Stimulated activated CD8-positive, alpha-beta memory T cell treated with anti-CD3 and anti-CD28 coated beads, Interleukin-2, amount 100 ng/mL, for 48 hours (primary cell): ENCODE results near the gene CARMIL1.

ENCODE experiments used
- DNase-seq, 2 donors: peaks; one replicate each; pipeline ENCODE4 v3.0.0-alpha.2; 2020; ENCODE audit warnings: low read depth in 2 of 2

Gene CARMIL1

DNA sequence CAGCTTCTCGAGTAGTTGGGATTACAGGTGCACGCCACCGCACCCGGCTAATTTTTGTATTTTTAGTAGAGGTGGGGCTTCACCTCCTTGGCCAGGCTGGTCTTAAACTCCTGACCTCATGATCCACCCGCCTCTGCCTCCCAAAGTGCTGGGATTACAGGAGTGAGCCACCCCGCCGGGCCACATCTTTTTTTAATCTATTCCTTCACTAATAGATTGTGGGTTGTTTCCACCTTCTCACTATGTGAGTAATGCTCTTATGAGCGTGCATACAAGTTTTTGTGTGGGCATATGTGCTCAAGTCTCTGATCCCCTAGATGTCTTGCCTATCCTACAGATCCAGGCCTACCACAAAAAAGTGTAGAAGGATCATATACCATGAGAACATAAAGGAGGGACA lies 30.7 kb downstream of the CARMIL1 start:
- DNase-seq: no peak

DNA sequence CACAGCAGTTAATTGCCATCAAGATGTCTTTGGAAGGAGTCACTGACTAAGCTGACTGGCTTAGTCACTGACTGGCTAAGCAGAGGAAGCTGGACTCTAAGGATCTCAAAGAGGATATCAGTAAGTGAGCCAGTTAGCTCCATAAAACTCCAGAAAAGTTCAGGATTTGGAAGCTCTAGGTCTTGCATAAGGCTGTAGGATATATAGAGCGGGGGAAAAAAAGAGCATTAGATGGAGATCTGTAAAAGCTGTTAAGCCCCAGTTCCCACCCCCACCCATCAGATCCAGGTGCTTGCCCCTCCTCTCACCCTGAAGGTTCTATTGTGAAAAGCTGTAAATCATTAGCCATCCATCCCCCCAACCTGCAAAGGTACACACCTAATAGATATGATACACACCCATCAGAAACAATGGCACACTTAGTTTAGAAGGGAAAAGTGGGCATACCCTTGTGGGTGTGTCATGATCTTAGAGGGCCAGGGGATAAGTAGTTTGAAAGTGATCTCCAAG lies 32.2 kb downstream of the CARMIL1 start:
- no peak for DNase-seq

DNA sequence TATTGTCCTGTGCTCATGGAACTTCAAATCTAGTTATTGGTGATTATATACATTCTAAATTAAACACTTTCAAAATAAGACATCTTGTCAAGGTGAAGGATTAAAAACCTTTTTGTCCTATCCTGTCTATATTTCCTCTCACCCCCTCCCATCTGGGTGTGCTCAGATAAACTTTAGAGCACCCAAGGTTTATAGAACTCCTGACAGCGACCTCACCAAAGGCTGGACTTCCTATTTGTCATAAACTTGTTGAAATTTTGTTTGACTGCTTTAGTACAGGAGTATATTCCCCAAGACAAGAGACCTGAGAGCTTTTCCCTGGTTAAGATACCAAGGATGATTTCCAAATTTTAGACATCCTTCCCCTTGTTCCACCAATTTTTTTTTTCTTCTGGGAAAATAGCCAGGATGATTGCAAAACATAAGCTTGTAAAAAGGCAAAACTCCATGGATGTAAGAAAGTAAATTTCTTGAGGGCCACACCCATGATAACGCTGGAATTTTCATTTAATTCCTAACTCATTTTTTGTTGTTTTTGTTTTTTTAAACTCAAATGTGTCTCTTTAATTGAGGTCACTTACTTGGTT lies 33.0 kb downstream of the CARMIL1 start:
- no peak for DNase-seq

DNA sequence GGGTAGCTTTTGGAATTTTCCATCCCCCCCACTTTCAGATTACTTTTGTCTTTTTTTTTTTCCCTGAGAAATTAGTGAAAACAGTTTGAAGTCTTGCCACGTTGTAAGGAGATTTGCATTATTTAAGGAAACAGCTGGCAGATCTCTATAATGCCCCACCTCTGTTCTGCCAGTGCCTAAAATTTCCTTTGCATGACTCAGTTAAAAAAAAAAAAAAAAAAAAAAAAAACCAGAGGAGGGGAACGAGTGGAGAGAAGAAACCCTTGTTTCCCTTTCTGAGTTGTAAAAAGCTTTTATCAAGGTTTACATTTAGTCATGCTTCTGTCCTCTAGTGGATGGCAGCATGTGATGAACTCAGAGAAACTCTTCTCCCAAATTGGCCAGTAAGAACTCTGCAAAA lies 33.5 kb downstream of the CARMIL1 start:
- no peak for DNase-seq

DNA sequence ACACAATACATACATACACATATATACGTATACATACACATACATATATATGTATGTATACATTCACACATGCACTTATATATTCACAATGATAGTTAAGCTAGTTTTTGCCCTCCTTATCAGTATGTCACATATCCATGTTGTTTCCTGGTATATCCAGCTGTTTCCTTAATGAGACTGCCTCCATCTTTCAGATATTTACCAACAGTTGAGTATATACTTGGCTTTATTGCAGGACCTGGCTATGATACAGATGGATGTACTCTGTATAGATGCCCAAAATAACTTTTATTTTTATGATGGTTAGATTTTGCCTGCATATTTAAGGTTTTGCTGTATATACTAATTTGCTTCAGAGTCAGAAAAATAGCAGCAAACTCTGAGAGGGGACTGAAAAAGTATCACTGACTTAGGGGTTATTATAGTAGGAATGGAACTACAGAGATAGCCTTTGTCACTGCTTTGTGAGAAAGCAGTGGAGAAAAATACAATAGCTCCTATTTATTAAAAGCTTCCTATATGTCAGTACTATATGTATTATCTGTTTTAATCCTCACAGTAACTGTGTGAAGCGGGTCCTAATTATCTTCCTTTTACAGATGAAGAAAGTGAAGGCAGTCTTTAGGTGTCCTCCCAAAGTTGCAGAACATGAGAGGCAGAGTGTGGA lies 35.5 kb downstream of the CARMIL1 start:
- DNase-seq: no peak

DNA sequence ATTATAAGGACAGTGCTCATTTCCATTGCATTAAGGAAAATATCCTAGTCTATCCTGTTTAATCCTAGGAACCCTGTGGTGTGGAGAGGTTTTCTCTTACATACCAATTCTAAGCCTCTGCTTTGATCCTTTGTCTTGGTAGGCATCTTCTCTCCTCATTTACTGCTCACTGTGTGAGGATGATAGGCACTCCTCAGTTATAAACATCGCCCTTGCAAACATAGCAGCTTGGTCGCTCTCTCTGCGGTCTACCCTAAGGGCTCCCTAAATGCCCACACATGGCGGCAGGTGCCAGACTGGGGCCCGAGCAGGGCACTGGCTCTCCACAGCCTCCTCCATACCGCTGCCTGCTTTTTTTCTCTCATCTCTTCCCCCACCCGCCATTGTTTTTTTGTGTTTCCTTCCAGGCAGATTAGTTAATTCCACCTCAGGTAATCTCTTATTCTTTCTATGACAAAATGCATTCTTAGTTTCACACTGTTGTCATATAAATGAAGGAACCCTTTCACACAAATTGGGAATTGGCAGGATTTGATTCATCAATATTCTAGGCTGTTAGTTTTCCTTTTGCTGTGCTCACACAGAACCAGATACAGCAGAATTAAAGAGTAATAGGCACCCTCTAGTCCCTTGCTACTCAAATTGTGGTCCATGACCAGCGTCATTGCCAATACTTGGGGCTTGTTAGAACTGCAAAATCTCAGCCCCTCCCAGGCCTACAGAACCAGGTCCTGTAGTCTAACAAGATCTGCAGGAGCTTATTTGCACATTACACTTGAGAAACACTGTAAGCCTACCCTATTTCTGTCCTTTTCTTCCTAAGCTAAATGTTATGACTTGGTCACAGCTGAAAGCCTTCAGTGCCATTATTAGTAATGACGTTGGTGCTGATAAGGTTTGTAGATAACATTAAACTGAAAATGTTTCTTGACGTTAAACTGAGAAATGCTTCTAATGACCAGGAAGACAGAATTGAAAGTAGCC lies 36.3 kb downstream of the CARMIL1 start:
- no peak for DNase-seq

DNA sequence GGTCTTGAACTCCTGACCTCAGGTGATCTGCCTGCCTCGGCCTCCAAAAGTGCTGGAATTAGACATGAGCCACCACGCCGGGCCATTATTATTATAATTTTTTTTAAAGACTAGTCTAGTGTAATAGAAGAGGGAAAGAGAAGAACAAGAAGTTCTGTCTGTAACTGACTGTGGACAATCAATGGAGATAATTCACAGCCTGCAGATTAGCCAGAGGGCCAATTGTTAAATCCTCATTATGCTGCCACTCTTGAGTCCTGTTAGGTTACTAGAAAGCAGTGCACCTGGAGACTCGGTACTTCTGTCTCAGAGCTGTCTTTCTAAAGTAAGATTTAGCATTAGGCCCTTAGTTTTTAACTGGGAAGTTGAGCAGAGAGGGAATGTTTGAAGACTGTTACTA lies 37.5 kb downstream of the CARMIL1 start:
- no peak for DNase-seq

DNA sequence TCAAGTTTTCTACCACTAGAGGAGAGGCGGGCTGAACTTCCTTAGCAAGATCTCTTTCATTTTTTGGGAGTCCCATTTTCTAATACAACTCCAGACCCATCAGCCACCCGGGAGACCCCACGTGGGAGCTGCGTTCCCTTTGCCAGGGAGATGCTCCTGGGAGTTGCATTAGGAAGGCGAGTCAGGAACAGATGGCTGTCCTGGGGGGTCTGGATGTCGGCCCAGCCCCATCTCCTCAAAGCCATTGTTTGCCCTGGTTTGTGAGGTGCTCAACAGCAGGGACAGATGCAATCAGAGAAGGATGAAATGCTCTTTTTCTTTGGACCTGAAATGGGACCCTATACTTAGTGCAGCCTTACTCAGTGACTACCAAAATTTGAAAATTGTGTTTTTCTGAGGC lies 39.4 kb downstream of the CARMIL1 start:
- no peak for DNase-seq

DNA sequence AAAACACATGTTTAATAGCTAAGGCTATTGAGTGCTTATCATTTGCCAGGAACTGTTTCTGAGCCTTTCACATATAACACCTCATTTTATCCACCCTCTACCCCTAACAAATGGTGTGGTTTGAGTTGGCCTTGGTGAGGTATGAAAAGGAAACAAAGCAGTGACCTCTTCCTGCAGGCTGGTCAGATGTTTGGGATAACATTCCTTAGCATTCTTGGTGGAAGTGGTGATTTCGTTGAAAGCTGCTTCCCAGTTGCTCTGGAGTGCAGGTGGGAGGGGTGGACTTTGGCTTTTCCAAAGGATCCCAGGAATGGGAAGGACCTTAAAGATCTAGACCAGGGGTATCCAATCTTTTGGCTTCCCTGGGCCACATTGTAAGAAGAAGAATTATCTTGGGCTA lies 41.3 kb downstream of the CARMIL1 start:
- DNase-seq: no peak

DNA sequence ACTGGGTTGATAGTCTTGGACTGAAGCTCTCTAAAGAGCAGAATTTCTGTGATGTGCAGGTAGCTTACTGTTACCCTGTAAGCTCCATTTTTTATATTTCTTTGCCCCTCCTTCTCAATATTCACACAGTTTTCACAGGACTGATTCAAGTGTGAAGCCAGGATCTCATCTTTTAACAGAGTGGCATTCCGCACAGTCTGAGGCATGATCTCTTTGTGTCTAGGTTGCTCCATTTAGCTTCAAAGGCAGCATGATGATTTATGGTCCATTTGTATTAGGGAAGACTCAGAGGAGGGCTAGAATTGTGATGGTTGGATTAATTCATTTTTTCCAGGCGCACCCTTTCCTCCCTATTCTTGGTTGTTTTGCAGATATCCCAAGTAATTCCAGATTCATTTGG lies 43.5 kb downstream of the CARMIL1 start:
- no peak for DNase-seq

DNA sequence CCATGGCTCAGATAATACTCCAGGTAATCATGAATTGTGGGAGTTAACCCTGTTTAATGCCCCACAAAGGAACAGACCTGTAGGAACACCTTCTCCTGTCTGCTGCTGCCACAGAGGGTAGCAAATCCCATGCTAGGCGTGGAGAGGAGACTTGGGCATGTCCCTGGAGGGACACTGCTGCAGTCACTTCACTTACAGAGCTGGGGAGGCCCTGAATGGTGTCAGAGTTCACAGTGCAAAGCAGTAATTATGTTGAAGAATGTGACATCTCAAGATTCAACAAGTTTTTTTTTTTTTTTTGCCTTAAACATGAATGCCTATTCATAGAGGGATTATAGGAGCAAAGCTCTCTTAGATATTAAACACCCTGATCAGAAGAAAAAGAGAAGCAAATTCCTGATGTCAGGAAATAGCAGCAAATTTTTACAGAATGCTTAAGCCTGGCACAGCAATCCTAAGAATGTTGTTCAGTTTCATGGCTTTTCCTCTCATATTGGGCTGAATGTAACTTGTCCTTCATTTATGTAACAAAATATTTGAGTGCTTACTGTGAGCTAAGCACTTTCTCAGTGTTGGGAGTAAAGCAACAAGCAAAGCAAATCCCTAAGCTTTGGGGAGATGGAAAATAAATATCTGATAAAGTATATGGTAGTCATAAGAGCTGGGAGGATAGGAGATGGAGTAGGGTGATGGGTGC lies 45.0 kb downstream of the CARMIL1 start:
- no peak for DNase-seq

DNA sequence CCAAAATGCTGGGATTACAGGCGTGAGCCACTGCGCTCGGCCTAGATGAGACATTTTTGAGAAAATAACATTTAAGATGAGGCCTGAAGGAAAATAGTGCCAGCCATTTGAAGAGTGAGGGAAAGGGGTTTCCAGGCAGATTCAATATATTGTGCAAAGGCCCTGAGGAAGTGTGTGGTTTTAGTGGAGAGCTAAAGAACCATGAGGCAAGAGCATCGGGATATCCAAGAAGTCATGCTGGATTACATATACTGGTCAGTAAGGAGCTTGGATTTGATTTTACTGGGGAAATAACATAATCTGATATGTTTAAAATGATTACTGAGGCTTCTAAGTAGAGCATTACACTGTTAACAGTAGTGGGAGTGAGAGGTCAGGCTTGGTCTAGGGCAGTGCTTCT lies 47.0 kb downstream of the CARMIL1 start:
- no peak for DNase-seq

DNA sequence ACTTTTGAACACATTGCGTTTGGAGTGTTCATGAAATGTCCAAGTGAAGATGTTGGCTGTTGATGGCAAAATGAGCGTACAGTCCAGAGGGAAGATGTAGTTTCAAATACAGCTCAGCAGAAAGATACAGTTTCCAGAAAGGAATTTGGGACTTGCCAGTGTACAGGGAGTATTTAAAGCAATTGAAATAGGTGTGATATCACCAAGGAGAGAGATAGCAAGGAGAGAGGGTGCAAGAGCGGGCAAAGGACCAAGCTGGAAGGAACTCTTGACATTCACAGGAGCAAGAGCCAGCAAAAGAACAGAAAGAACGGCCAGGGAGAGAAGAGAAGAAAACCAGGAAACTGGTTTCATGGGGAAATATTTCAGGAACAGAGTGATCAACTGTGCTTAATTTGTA lies 47.8 kb downstream of the CARMIL1 start:
- DNase-seq: no peak

DNA sequence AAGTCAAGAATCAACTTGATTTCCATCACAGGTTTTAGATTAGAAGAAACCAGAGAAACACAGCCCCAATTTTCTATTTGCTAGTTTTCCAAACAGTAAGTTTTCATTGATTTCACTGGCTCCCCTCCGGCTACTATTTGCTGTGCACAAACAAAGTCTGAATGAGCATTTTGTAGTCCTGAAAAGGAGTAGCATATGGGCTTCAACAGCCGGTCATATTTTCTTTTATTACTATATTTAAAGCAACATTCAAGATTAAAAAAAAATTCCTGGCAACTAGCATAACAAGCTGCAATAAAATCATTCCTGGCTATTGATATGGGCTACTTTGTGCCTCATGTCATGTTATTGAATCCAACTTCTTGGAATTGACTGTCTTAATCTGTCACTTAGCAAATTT lies 48.3 kb downstream of the CARMIL1 start:
- no peak for DNase-seq

DNA sequence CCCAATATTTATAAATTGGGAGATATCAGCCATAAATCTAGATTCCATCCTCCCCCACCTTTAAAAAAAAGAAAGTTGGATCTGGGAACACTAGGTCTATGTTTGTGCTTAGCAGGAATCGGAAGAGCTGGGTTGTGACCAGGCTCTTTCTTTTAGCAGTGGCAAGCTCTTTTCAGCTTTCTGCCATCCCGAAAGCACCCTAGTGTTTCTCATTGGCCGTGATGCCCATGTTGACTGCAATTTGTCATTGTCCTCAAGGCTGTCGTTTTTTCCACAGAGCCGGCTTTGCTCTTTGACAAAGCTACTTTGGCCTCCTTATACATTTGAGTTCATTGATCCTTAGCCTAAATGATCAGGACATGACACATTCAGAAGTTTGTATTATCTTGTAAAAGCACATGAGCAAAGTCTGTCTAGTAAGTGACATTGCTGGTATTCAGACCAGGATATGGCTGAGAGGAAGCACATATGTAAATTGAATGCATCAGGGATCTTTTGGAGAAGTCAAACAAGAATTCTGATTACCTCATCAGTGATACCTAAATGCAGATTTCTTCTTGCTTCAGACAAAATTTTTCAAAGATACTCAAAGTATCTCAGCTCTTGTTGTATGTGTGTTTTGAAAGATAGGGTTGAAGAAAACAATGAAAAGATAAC lies 50.1 kb downstream of the CARMIL1 start:
- DNase-seq: no peak

DNA sequence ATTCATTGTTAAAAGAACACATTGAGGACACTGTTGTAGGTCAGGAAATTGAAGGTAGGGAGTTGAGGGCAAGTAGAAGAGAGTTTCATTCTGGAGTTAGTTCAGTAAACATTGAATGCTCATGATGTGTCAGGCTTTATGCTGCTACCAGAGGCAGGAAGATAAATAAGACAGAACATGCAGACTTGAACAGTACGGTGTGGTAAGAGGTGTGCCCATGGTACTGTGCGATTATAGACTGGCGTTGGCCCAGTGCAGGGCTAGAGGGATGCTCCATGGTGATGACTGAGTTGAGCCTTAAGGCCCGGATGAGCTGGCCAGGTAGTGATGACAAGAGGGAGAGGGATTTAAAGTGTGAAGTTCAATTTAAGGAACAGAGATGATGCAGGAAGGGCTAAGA lies 50.8 kb downstream of the CARMIL1 start:
- DNase-seq: no peak

DNA sequence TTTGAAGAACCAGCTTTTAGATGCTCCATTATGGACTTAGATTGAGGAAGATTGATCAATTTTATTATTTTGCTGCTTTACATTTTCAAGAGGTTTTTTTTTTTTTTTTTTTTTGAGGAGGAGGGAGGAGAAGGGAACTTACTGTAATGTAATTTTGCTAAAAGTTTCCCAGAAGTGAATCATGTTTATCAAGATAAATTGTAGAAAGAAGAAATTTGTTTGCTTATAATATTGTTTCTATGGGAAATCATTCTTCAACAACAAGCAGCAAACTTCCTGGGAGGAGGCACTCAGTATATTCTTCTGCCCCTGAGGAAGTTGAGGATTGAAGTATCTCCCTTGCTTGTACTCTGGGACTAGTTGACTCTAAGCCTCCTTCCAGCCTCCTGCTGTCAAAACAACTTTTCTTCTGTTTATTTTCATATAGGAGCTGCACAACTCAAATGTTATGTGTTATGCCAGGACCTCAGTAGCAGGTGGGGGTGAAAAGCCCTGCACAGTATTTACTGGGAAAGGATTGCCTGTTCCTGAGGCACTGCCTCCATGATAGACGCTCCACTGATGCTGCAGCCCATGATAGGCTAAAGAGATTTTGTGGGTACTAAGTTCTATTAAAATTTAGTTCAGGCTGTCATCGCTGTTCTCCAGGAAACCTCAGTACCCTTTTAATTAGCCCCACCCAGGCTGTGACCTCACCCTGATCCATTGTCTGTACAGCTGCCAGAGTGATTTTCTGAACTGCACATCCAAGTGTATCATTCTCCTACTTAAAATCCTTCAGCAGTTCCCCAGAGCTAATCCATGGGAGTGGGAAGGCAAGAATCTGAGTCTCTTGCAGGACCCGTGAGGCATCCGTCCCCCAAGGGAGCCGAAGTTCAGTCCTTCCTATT lies 51.9 kb downstream of the CARMIL1 start:
- DNase-seq: no peak

DNA sequence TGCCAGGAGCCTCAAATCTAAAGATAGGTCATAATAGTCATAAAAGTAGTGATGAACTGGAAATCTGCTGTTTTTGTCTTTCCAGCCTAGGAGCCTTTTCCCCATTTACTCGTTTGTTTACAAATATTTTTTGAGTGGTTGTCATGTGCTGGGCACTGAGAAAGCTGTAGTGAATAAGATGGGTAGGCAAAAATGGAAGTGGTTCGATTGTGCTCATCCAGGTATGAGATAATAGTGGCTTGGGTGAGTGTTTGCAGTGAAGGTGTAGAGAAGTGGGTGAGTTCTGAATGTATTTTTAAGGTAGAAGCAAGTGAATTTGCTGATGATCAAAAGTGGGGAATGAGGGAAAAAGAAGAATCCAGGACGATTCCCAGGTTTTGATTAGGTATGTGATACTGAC lies 53.0 kb downstream of the CARMIL1 start:
- no peak for DNase-seq

DNA sequence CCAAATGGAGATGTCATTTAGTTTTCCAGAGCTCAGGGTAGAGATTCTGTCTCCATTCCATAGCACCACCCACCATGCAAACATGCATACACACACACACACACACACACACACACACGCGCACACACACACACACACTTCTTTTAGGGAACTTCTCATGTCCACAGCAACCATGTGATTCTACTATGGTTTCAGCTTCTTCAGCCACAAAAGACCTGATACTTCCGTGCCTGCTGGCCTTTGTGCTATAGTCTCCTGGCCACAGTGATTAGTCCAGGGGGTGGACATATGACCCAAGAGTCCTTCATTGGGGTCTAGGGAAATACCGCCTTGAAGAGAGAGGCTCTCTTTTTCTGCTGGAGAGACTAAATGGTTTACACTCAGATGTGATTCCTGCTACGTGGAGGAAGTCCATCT lies 53.5 kb downstream of the CARMIL1 start:
- DNase-seq: no peak

DNA sequence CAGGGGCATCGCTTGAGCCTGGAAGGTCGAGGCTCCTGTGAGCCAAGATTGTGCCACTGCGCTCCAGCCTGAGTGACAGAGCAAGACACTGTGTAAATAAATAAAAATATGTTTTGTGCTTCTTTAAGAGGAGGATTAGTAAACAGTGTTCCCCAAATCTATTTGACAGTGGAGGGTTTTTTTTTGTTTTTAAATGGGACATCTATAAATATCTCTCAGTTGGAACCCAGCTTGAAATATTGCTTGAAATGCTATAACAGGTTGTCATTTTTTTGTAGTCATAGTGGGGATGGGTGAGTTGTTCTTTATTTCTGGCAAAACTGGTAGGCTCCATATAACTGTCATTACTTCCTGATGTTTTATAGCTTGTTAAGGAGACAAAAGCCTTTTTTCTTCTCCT lies 54.3 kb downstream of the CARMIL1 start:
- DNase-seq: no peak
